ENCODE results near the gene HSD17B8.

Gene HSD17B8

DNA sequence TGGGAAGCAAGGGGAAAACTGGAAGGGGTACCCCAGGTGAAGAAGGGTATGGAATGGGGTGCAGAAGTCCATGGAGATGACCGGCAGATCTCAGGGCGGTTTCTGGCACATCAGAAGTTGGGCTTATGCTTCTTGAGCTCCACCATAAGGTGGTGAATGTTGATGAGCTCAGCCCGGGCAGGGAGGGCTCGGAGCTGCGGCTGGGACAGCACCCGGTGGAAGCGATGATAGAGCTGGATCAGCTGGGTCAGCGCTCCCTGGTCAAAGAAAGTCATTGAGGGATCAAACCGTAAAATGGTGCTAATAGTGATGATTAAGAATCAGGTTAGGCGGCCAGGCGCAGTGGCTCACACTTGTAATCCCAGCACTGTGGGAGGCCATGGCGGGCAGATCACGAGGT, 46.3 kb downstream of the HSD17B8 start:
- Mint-ChIP-seq H3K27ac (peak overlapping the region; percentile 91), H3K27me3 (no peaks in the 10 kb centered on the region), H3K4me3 (peak overlapping the region; percentile 90), H3K9me3 (ENCODE audit: low read depth) (no peaks in the 10 kb centered on the region), H3K36me3 (peaks cover 11% of the 10 kb centered on the region), H3K4me1 (ENCODE audit: low read depth) (peaks cover 32% of the 10 kb centered on the region)

DNA sequence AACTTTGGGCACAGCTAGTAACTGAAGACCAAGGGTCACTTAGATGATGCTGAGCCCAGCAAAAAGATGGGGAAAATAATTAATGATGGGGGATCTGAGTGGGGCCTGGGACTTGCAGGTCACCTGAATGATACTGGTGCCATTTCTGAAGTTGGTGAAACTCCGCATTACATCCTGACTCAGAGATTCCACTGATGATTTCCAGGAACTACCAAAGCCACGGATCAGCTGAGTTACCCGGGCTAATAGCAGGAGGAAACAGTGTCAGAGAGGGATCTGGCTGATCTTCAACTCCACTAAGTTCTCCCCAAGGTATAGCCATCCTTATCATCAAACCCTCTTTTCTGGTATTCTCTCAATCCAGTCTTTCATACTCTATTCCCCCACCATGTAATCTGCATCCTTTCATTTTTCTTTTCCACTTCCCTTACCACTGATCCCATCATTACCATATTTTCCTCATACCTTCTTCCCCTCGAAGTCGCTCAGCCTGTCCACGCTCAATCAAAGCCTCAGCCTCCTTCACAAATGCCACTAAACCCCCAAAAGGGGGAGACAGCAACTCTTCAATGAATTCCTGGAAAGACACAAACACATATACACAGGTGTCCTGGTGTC, 47.0 kb downstream of the HSD17B8 start:
- peak overlapping the region; percentile 74 for H3K27ac Mint-ChIP-seq
- H3K36me3 Mint-ChIP-seq, result peaks cover 8% of the 10 kb centered on the region
- peaks cover 32% of the 10 kb centered on the region for H3K4me1 Mint-ChIP-seq (ENCODE audit: low read depth)
- H3K4me3 Mint-ChIP-seq, result peak overlapping the region; percentile 76
- H3K27me3 Mint-ChIP-seq, result no peaks in the 10 kb centered on the region
- H3K9me3 Mint-ChIP-seq (ENCODE audit: low read depth), result no peaks in the 10 kb centered on the region

DNA sequence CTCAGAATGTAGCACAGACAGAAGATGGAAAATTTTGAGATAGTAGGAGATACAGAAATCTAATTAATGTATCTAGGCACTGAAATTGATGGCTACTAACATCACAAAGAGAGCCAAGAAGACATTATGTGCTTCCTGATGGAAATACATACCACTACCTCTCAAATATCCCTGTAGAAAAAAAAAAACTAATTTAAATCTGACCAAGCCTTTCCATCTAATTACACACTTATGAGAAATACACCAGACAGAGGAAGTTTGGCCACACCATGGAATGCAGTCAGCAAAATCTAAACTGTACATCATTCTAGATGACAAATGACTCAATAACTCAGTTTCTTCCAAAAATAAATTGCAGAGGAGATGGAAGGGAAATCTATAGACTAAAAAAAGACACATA, 48.3 kb downstream of the HSD17B8 start:
- no peaks in the 10 kb centered on the region for H3K27me3 Mint-ChIP-seq
- peaks cover 32% of the 10 kb centered on the region for H3K4me1 Mint-ChIP-seq (ENCODE audit: low read depth)
- no peaks in the 10 kb centered on the region for H3K9me3 Mint-ChIP-seq (ENCODE audit: low read depth)
- no peak overlapping the region for H3K4me3 Mint-ChIP-seq
- peaks cover 8% of the 10 kb centered on the region for H3K36me3 Mint-ChIP-seq
- H3K27ac Mint-ChIP-seq, result peak overlapping the region; percentile 19

DNA sequence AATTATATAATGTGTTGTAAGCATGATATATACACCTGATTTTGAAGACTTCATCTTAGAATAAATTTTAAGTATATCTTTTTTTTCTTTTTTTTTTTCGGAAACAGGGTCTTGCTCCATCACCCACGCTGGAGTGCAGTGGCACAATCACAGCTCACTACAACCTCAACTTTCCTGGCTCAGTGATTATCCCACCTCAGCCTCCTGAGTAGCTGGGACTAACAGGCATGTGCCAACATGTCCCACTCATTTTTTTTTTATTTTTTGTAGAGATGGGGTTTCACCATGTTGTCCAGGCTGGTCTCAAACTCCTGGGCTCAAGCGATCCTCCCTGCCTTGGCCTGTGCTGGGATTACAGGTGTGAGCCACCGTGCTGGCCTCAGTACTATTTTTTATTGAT, 50.1 kb downstream of the HSD17B8 start:
- H3K4me3 Mint-ChIP-seq, result no peak overlapping the region

More for the DNA sequence above, 50.1 kb downstream of the HSD17B8 start:
- Mint-ChIP-seq H3K36me3 (peaks cover 8% of the 10 kb centered on the region), H3K27me3 (no peaks in the 10 kb centered on the region), H3K4me1 (ENCODE audit: low read depth) (peaks cover 21% of the 10 kb centered on the region), H3K27ac (no peak overlapping the region), H3K9me3 (ENCODE audit: low read depth) (no peaks in the 10 kb centered on the region)

All from activated naive CD8-positive, alpha-beta T cell (primary cell).